NCI-H1694 (cell line): Measurements from ENCODE around the gene RAP2A.

Experiments used
- DNase-seq: peaks from one replicate; lab custom pipeline; 2025; lab: John Stamatoyannopoulos, UW

Gene RAP2A

GRCh38 chr13:97448503-97449251 lies 14.7 kb downstream of the RAP2A start:
- no peak for DNase-seq

DNA sequence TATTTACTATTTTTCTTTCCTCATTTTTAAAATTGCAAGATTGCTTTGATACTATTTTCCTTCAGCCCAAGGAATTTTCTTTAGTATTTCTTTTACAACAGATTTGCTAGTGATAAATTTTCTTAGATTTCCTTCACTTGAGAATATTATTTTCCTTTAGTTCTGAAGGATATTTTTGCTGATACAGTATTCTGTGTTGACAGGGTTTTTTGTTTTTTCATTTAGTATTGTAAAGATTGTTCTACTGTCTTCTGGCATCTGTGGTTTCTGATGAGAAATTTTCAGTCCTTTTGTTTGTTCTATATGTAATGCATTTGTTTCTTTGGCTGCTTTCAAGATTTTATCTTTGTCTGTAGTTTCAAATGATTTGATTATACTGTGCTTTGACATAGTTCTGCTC lies 20.7 kb downstream of the RAP2A start:
- DNase-seq = no peak

- DNase-seq = no peak
Observed at GRCh38 chr13:97456047-97456446, 22.1 kb downstream of the RAP2A start.

DNA sequence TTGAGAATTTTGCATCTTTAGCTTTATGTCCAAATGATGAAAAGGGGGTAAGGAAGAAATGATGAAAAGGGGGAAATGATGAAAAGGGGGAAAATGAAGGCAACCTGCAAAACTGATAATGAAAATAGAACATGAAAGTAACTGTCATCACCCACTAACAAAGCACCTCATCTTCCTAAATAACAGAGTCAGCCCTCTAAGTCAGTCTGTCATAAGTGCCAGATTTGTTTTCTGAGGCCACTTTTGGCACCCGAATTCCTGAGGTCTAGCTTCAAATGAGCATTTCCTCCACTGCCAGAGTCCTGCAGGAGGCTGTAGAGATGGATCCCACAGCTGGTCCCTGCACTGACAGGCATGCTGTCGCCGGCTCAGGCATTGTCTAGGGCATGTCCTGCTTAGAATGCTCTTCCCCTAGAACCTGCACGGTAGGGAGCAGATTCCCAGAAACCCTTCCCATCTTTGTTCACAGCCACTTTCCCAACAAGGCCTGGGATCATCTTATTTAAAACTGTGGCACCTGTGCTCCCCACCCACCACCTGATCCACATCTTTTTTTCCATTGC lies 25.3 kb downstream of the RAP2A start:
- no peak for DNase-seq

GRCh38 chr13:97460004-97460775 lies 26.2 kb downstream of the RAP2A start:
- no peak for DNase-seq

DNA sequence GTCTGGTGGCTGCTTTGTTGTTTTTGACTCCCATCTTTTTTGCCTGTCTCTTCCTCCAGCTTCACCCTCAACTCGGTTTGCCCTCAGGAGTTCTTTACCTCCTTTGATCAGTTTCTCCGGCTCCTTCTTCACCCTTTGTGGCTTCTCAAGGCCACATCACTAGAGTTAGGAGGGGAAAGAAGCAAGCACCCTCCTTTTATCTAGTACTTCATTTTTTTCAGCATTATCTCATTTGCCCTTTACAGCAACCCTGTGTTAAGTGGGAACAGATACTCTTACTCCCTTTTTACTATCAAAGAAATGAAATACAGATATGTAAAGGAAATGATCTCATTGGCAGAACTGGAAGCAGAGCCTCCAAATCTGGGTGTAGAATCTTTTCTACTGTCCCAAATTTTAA lies 26.9 kb downstream of the RAP2A start:
- no peak for DNase-seq

DNA sequence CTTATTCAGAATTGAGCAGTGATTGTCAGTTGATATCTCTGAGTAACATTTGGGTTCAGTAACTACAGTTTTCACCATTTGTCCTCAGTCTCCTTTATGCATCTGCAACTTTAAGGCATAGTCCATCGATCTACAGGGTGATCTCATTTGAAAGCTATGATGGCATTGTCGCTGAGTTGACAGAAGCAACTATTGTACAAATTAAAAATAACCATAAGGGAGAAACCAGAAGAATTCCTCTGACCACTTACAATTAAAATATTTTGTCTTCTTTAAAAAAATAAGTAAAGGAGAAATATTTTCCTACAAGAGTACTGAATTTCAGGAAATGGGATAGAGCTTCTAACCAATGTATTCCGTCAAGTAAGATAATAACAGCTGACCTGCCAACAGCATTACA lies 30.6 kb downstream of the RAP2A start:
- no peak for DNase-seq

DNA sequence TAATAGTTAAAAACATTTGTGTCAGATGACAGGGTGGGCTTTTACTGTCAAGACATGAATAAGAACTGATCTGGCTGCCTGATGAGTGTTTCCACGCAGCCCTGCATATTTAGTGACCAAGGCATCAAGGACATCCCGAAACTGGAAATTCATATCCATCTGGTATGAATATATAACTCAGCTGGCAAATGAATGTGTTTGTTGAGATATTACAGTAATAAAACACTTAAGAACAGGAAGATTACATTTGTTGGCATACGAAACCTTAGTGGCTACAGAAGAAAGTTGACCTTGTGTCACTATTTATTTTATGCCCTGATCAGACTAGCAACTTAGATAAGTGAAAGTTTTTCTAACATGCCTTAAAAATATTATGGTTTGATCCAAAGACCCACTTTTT lies 32.8 kb downstream of the RAP2A start:
- DNase-seq = no peak

- DNase-seq = no peak
Observed at GRCh38 chr13:97468331-97468730, 34.4 kb downstream of the RAP2A start.

DNA sequence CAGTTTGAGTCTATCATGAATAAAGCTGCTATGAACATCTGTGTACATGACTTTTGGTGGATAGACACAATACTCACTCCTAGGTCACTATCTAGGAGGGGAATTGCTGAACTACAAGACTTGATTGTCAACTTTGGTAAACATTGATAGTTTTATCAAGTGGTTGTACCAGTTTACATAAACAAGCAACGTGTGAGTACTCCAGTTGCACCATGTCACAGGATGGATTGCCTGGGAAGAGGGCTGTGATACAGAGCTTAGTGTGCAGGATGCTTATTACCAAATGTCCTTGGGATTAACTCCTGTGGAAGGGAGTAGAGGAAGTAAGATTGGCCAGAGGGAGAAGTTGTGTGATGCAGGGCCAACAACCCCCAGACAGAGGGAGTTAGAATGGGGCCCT lies 37.7 kb downstream of the RAP2A start:
- DNase-seq = no peak

DNA sequence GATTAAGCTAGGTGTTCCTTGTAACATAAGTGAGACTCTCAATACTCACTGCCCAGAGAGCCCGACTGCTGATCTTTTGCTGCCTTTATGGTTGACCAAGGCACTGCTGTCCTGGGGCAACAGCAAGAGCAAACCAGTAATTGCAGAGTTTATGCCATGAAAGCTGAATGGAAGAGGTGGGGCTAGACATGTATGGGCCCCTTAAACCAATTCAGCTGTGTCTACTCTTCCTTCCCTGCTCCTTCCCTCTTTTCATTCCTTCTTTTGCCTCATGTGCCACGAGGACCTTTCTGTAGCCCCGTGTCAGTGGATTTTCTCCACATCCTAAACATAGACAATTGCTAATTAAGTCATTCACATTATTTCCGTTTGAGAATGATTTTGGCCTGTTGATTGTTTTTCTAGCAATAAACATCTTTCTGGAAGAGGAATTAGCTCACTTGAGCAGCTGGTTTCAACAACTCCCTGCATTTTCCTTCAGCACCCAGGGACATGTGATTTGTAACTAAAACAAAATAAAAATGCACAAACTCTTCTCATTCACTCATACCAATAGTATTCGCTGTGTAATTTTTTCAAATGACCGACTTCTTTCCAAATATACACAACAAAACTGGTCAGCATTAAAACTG lies 40.5 kb downstream of the RAP2A start:
- DNase-seq = no peak

GRCh38 chr13:97475011-97475410 lies 41.0 kb downstream of the RAP2A start:
- no peak for DNase-seq

DNA sequence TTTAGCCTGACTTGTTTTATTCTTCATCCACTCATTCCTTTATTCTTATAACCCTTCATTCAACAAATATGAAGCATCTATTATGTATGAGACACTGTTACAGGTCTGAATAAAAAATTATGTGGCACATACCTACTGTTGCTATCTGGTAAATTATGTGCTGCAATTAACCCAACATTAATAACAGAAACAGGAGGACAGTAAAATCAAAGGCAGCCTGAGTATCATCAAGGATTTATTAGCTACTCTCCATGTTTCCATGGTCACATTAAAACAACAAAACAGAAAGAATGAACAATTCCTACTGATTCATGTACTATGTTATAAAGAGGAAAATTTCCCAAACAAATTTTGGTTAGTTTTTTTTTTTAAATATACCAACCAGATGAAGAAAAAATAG lies 43.9 kb downstream of the RAP2A start:
- DNase-seq = no peak

GRCh38 chr13:97478247-97478646 lies 44.3 kb downstream of the RAP2A start:
- no peak for DNase-seq

- DNase-seq = no peak
Observed at GRCh38 chr13:97483465-97483864, 49.5 kb downstream of the RAP2A start.

DNA sequence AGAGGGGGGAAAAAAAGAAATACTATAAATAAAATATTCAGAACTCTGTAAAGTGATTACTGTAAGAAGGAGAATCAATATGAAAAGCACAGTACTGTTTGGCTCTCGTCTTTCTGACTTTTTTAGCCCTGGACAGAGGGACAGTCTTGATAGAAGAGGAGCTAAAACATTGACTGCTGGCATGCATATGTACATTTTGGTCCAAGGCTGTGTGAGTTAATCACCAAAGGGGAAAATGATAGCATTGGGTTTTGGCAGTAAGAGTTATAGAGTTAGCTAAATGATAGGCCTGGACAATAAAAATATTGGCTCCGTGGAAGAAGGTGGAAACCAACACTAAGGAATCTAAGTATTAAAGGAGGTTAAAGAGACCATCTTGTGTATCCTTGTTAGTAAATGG lies 50.3 kb downstream of the RAP2A start:
- DNase-seq = no peak

DNA sequence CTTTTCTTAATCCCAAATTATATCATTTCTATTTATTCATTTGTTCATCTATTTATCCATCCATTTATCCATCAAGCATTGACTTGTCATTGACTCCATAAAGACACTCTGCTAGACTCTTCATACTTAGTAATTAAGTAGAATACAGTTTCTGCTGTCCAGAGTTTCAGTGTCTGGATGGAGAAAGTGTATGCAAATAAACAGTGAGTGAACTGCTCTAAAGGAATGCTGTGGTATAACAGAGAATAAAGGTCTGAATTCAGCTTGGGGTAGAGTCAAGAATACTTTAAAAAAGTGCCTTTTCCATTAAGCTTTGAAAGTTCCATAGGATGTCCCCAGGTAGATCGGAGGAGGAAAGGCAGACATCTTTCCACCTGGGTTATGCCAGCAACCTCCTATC lies 51.4 kb downstream of the RAP2A start:
- DNase-seq = no peak

GRCh38 chr13:97490702-97491307 lies 56.8 kb downstream of the RAP2A start:
- no peak for DNase-seq

DNA sequence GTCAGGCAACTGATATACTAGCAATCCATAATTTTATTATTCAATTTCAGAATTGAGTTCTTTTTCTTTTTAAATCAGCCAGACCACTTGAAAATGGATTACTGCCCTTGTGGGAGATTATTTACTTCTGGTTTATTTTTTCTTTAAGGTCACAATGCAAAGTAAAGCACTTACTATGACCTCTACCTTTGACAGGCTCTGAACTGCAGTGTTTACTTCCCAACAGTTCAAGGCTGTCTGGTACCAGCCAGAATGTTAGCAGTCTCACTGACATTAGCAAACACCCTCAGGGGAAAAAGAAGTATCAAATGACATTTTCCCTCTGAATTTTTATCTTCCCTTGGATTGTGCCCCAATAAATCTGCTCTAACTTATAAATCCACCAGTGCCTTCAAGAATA lies 57.5 kb downstream of the RAP2A start:
- no peak for DNase-seq

DNA sequence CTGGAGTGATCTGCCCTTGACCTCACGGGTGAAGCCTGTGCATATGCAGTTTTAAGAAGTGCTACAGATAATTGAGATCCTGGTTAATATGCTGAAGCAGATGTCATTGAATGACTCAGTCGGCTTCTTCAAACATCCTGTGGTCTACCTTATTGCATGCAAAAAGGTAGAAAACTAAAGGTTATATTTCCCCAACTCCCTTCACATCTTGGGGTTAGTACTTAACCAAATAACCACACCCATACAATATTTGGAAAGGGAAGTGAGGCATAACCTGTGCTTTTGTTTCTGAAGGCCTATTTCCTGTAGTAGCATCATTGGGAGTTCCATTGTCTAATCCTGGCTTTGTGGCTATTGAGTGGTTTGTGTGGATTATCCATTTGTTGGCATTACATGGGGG lies 58.3 kb downstream of the RAP2A start:
- no peak for DNase-seq

DNA sequence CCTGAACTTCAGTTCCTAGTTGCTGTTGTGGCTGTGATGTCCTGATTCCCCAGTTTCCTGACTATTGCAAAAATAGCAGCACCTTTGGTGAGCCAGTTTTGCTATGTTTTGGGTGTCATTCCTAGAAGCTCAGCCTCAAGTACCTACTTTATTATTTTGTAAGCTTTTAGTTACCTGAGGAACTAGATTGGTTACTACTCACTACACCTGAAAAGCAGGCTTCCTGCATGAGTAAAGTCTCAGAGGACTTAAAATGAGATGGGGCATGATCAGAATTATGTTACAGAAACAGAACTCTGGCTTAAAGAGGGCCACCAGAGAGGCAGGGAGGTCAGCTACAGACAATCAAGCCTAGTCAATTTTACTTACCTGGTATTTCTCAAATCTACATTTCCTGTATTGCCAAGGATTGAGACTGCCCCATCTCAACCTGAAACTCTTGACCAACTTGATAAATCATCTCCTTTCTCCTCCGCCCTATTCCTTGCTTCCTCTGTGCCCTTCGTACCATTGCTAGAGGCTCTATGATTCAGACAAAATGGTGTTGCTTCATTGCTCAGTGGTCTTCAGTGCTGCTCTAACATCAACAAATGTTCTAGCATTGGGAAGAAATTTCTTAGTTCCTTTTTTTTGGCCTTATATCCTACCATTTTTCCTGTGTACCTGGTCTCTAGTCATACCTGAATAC lies 58.9 kb downstream of the RAP2A start:
- no peak for DNase-seq

DNA sequence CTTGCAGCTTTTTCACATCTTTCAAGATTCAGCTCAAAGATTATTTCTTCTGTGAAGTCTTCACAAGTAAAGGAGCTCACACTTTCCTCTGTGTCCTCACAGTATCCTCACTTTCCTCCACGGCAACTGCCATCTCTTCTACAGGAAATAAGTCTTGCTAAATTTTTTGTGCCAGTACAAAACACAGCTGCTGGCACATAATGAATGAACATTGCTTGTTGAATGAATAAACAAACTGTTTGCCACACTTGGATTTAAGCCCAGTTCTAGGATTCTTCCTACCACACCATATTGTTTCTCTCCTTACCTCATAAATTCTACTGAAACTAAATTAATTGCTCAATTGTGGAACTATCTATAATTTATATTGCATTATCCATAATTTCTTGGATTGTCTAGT lies 59.5 kb downstream of the RAP2A start:
- no peak for DNase-seq
